AG09309 (cell line): ENCODE results near the gene KIF18A.
A peak's percentile ranks its signal among the peaks of the same experiment; 100 is the strongest.

Experiments
- DNase-seq: peaks from one replicate; pipeline ENCODE4 v3.0.0-alpha.2; 2010; ENCODE audit warnings: low read depth
- H3K4me3 ChIP-seq: 2 replicates; pipeline ENCODE4 v1.5.1; 2011; ENCODE audit warnings: mild to moderate bottlenecking, low read depth, low read length, moderate library complexity; ENCODE audit not compliant: control insufficient read depth
- TF ChIP-seq, protein P1 (sequence below): IDR thresholded peaks from 2 replicates; pipeline ENCODE4 v1.5.1; 2011; ENCODE audit warnings: mild to moderate bottlenecking, low read depth, low read length, inconsistent platforms; ENCODE audit not compliant: insufficient read depth, control insufficient read depth; ENCODE audit errors: missing control alignments

KIF18A gene

DNA sequence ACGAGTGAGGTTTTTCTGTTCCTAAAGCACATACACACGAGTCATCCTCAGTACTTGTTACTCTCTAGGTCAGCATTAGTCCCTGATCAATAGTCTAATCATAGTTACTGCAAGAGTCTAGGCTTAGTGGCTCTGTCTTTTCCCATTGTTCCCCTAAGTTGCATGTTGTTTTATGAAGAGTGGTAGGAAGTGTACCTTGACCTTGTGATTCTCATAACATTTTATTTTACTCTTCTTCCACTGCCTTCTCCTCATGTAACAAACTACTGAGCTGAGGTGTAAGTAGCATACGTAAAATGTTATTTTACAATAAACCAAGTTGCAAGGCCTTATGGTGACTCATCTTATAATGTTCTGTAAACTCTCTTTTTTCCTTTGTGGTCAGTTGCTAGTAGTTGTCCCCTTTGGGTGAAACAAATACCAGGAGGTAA is 15.2 kb upstream of the KIF18A start:
- H3K4me3 ChIP-seq, result no peak overlapping the region
- DNase-seq, result peak; percentile 21

DNA sequence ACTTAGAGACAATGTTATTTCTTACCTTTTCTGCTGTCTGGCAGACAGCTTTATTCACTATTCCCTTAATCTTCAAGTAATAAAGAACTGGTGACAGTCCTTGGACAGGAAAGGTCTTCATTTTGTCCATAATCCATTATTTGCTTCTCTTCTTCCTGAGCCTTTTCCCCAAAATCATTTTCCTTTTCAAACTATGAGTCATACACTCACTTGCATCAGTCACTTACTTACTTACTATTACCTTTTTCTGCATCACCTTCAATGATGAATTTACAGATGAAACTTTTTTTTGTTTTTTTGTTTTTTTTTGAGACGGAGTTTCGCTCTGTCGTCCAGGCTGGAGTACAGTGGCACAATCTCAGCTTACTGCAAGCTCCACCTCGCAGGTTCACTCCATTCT is 9.8 kb upstream of the KIF18A start:
- TF ChIP-seq, protein P1, sequence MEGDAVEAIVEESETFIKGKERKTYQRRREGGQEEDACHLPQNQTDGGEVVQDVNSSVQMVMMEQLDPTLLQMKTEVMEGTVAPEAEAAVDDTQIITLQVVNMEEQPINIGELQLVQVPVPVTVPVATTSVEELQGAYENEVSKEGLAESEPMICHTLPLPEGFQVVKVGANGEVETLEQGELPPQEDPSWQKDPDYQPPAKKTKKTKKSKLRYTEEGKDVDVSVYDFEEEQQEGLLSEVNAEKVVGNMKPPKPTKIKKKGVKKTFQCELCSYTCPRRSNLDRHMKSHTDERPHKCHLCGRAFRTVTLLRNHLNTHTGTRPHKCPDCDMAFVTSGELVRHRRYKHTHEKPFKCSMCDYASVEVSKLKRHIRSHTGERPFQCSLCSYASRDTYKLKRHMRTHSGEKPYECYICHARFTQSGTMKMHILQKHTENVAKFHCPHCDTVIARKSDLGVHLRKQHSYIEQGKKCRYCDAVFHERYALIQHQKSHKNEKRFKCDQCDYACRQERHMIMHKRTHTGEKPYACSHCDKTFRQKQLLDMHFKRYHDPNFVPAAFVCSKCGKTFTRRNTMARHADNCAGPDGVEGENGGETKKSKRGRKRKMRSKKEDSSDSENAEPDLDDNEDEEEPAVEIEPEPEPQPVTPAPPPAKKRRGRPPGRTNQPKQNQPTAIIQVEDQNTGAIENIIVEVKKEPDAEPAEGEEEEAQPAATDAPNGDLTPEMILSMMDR, result no peak
- DNase-seq, result no peak
- no peak overlapping the region for H3K4me3 ChIP-seq

More for the DNA sequence above, 15.2 kb upstream of the KIF18A start:
- TF ChIP-seq, protein P1, result no peak

DNA sequence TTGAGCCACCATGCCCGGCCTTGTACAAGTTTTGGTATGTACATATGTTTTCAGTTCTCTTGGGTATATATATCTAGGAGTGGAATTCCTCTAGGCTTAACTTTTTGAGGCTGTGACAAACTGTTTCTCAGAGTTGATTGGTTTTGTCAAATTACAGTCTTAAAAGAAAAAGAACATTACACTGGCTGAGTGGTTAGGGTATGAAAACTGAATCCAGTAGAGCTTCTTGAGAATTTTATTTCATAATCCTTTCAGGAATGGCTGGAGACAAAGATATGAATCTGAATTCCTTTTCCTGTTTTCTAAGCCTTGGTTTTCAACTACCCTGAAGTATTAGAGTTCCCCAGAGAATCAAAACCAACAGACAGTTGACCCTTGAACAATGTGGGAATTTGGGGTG is 6.8 kb upstream of the KIF18A start:
- TF ChIP-seq, protein P1, result no peak

DNA sequence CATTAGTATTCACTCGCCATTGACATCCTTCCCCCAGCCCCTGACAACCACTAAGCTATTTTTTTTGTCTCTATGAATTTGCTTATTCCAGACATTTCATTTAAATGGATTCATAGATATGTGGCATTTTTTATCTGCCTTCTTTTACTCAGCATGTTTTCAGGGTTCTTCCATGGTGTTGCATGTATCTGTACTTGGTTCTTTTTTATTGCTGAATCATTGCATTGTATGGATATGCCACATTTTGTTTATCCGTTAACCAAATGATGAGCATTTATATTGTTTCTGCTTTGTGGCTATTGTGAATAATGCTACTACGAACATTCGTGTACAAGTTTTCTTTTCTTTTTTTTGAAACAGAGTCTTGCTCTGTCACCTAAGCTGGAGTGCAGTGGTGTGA is 6.2 kb upstream of the KIF18A start:
- DNase-seq, result no peak
- TF ChIP-seq, protein P1, result no peak
- no peak overlapping the region for H3K4me3 ChIP-seq

More for the DNA sequence above, 6.8 kb upstream of the KIF18A start:
- no peak overlapping the region for H3K4me3 ChIP-seq
- no peak for DNase-seq

DNA sequence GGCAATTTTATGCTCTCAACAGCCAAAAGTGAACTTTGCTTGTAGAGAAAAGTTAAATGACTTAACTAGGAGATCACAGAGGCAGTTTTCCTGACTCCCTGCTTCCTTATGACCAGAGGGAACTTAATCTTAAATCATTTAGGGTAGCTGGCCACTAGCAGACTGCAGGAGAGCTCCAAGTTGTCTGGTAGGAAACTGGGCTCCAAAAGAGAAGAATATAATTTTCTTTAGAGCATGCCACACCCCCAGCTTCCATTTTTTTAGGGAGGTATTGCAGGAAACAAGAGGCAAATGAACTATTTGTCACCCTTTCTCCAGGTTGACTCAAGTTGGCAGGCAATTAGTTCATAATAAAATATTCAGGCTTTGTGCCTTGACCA is 2.9 kb upstream of the KIF18A start:
- no peak for DNase-seq
- TF ChIP-seq, protein P1, result no peak
- peak overlapping the region; percentile 72 for H3K4me3 ChIP-seq

DNA sequence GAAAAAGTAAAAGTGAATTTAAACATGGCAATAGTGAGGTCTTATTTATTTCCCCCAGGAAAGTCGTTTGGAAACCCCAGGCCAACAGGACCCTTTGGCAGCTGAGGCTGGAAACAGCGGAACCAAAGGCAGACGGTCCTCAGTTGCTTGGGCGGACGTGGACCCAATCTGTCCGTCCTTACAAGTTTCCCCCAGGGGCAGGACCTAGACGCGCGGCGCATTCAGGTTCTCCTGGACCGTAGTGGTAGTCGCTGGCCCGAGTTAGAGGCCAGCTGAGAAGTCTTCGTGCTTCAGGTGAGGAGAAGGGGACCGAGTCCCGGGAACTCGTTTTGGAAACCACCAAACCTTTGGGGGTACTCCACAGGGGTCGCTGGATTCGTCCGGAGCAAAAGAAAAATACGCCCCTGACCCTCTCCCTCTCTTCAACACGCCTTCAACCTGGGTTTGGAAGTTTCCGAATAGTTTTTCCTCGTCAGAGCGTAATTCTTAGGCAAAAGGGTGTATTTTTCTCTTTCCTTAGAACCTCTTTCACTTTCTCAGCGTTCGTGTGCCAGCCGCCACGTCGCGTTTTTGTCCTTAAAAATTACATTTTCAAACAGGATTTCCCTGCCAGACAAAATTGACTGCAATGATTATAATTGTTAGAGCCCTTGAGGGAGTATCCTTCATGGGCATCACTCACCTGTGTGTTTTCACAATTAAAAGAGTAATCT is 2.3 kb upstream of the KIF18A start:
- DNase-seq, result no peak
- TF ChIP-seq, protein P1, result peak; percentile 7

More for the DNA sequence above, 2.3 kb upstream of the KIF18A start:
- peak overlapping the region; percentile 72 for H3K4me3 ChIP-seq
